SU-DHL-6 (cell line): ENCODE results near the gene ARID5A.

Experiments
- H2AFZ ChIP-seq: fragments of 200-600 bp; sonication (generic); 2 replicates; pipeline ENCODE4 v1.6.1; 2014; ENCODE audit warnings: low read depth, mild to moderate bottlenecking, moderate library complexity, mixed read lengths, antibody characterized with exemption, low read length; ENCODE audit not compliant: severe bottlenecking
- H3F3A ChIP-seq: fragments of 200-600 bp; shearing (Covaris generic); 2 replicates; pipeline ENCODE4 v1.6.0; 2016; ENCODE audit warnings: antibody characterized with exemption, mild to moderate bottlenecking; ENCODE audit not compliant: insufficient read depth
- H3K27ac ChIP-seq: fragments of 200-600 bp; sonication (generic); 2 replicates; pipeline ENCODE4 v1.5.1; 2016; ENCODE audit warnings: low read depth, mild to moderate bottlenecking, low read length, moderate library complexity, mixed read lengths
- H3K27me3 ChIP-seq: fragments of 200-600 bp; sonication (generic), shearing (Covaris generic); 2 replicates; pipeline ENCODE4 v1.6.0; 2014; ENCODE audit warnings: mild to moderate bottlenecking, low read length
- H3K36me3 ChIP-seq: fragments of 200-600 bp; sonication (generic); 2 replicates; pipeline ENCODE4 v1.6.1; 2014; ENCODE audit warnings: mild to moderate bottlenecking, low read length, mixed read lengths
- H3K4me2 ChIP-seq: fragments of 300-600, 200-600 bp; shearing (Covaris generic), sonication (generic); 2 replicates; pipeline ENCODE4 v1.6.0; 2014; ENCODE audit warnings: low read length, low read depth, mild to moderate bottlenecking; ENCODE audit not compliant: poor library complexity, severe bottlenecking
- H3K4me3 ChIP-seq: fragments of 200-600 bp; sonication (generic); 2 replicates; pipeline ENCODE4 v1.5.1; 2014; ENCODE audit warnings: antibody characterized with exemption, low read length, mild to moderate bottlenecking, mixed read lengths; ENCODE audit not compliant: insufficient read depth, poor library complexity, severe bottlenecking
- H3K79me2 ChIP-seq: fragments of 200-600 bp; sonication (generic); 2 replicates; pipeline ENCODE4 v1.6.1; 2014; ENCODE audit warnings: mild to moderate bottlenecking, low read length, moderate library complexity; ENCODE audit not compliant: insufficient read depth
- H3K9ac ChIP-seq: fragments of 200-600 bp; sonication (generic); 2 replicates; pipeline ENCODE4 v1.7.0; 2014; ENCODE audit warnings: mild to moderate bottlenecking, low read length
- H3K9me2 ChIP-seq: fragments of 200-600 bp; sonication (generic); replicated peaks from 2 replicates; pipeline ENCODE4 v1.6.1; 2014; ENCODE audit warnings: low read length; ENCODE audit not compliant: insufficient read depth
- H3K9me3 ChIP-seq: fragments of 200-600 bp; sonication (generic); 2 replicates; pipeline ENCODE4 v1.6.1; 2014; ENCODE audit warnings: low read length, mixed read lengths; ENCODE audit not compliant: insufficient read depth
- H4K20me1 ChIP-seq: fragments of 200-600 bp; sonication (generic); 2 replicates; pipeline ENCODE4 v1.6.1; 2014; ENCODE audit warnings: low read depth, mild to moderate bottlenecking, antibody characterized with exemption, low read length, moderate library complexity, mixed read lengths
- EZH2phosphoT487 ChIP-seq: fragments of 200-600 bp; sonication (generic), shearing (Covaris generic); conservative IDR thresholded peaks from 2 replicates; pipeline ENCODE4 v1.6.1; 2018; ENCODE audit warnings: mild to moderate bottlenecking, antibody characterized with exemption, low read length, moderate library complexity, mixed read lengths
- TF ChIP-seq, protein P1 (sequence below): fragments of 200-600 bp; sonication (generic); IDR thresholded peaks from one replicate; pipeline ENCODE4 v1.5.1; 2017; ENCODE audit warnings: antibody characterized with exemption, mild to moderate bottlenecking, low read length, moderate library complexity; ENCODE audit not compliant: insufficient read depth, poor library complexity, severe bottlenecking

Gene ARID5A

DNA sequence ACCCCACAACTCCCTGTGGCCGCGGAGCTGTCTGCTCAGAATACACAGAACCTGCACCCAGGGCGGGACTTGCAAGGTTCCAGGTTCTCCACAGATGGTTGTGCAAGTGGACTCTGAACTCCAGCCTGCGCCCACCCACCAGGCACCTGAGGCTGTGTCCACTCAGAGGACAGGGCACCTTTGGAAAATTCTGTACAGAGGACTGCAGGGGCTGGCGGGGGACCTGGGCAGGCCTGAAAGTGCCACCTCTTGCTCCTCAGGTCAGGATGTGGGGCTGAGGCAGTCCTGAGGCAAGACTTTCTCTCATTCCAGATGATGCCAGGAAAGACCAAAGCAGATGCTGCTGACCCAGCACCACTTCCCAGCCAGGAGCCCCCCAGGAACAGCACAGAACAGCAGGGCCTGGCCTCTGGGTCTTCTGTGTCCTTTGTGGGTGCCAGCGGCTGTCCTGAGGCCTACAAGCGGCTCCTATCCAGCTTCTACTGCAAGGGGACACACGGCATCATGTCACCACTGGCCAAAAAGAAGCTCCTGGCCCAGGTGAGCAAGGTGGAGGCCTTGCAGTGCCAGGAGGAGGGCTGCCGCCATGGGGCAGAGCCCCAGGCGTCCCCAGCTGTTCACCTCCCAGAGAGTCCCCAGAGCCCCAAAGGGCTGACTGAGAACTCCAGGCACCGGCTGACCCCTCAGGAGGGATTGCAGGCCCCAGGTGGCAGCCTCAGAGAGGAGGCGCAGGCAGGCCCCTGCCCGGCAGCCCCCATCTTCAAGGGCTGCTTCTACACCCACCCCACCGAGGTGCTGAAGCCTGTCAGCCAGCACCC, 14.4 kb downstream of the ARID5A start:
- no peak overlapping the region for H3K4me2 ChIP-seq
- no peak overlapping the region for H3K9ac ChIP-seq
- no peak overlapping the region for H3K4me3 ChIP-seq
- H4K20me1 ChIP-seq, result no peaks in the 10 kb centered on the region
- no peak overlapping the region for H2AFZ ChIP-seq
- H3F3A ChIP-seq, result no peaks in the 10 kb centered on the region
- no peaks in the 10 kb centered on the region for H3K79me2 ChIP-seq
- TF ChIP-seq, protein P1, sequence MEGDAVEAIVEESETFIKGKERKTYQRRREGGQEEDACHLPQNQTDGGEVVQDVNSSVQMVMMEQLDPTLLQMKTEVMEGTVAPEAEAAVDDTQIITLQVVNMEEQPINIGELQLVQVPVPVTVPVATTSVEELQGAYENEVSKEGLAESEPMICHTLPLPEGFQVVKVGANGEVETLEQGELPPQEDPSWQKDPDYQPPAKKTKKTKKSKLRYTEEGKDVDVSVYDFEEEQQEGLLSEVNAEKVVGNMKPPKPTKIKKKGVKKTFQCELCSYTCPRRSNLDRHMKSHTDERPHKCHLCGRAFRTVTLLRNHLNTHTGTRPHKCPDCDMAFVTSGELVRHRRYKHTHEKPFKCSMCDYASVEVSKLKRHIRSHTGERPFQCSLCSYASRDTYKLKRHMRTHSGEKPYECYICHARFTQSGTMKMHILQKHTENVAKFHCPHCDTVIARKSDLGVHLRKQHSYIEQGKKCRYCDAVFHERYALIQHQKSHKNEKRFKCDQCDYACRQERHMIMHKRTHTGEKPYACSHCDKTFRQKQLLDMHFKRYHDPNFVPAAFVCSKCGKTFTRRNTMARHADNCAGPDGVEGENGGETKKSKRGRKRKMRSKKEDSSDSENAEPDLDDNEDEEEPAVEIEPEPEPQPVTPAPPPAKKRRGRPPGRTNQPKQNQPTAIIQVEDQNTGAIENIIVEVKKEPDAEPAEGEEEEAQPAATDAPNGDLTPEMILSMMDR, result no peak
- TF ChIP-seq EZH2phosphoT487, result no peak
- H3K36me3 ChIP-seq, result no peaks in the 10 kb centered on the region
- no peaks in the 10 kb centered on the region for H3K9me3 ChIP-seq
- no peaks in the 10 kb centered on the region for H3K27me3 ChIP-seq
- H3K27ac ChIP-seq, result no peak overlapping the region
- H3K9me2 ChIP-seq, result no peaks in the 10 kb centered on the region

DNA sequence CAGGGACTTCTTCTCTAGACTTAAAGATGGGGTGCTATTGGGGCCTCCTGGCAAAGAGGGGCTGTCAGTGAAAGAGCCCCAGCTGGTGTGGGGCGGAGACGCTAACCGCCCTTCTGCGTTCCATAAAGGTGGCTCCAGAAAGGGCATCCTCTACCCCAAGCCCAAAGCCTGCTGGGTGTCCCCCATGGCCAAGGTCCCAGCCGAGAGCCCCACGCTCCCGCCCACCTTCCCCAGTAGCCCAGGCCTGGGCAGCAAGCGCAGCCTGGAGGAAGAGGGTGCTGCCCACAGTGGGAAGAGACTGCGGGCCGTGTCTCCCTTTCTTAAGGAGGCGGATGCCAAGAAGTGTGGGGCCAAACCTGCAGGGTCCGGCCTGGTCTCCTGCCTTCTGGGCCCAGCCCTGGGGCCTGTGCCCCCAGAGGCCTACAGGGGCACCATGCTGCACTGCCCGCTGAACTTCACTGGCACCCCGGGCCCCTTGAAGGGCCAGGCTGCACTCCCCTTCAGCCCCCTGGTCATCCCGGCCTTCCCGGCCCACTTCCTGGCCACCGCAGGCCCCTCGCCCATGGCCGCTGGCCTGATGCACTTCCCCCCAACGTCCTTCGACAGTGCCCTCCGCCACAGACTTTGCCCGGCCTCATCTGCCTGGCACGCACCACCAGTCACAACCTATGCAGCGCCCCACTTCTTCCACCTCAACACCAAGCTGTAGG, 15.2 kb downstream of the ARID5A start:
- H3F3A ChIP-seq, result no peaks in the 10 kb centered on the region
- no peaks in the 10 kb centered on the region for H3K27me3 ChIP-seq
- no peaks in the 10 kb centered on the region for H3K9me2 ChIP-seq
- no peaks in the 10 kb centered on the region for H3K9me3 ChIP-seq
- no peak overlapping the region for H3K27ac ChIP-seq
- TF ChIP-seq, protein P1, result no peak
- no peak for TF ChIP-seq EZH2phosphoT487
- no peaks in the 10 kb centered on the region for H3K79me2 ChIP-seq
- H3K4me2 ChIP-seq, result no peak overlapping the region
- no peak overlapping the region for H2AFZ ChIP-seq
- no peak overlapping the region for H3K4me3 ChIP-seq
- no peak overlapping the region for H3K9ac ChIP-seq
- H4K20me1 ChIP-seq, result no peaks in the 10 kb centered on the region
- no peaks in the 10 kb centered on the region for H3K36me3 ChIP-seq

DNA sequence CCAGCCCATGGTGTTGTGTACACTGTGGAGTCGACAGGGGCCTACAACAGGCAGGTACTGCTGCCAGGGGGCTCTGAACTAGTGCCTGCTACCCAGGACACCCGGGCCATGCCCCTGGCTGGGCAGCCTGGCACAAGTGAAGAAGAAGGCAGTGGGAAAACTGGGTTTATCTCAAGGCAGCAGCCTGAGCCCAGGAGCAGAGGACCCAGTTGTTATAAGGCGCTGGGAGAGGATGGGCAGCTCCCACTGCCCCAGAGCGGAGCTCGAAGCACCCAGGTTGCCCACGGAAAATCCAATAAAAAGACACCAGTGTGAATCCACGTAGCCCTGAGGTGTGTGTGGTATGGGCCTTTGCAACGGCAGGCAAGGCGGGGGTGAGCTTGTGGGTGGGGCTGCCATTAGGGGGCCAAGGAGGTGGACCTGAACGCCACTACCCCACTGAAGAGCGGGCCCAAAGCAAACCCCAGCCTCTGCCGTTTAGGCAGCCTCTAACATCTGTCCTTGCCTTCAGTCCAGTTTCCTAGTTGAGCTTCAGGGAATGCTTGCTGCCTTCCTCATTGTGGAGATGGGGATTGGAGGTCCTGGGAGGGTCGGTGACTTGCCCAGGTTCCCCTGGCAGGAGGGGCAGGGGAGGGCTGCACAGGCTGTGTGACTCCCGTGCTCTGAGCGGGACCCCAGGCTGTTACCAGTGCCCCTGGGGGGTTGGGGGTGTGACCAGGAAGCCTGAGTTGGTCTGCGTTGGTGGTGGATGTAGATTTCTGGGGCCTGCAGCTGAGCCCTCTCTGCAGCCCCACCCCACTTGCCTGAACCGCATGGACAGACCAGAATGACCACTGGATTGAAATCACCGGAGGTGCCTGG, 16.0 kb downstream of the ARID5A start:
- Histone ChIP-seq H2AFZ (no peak overlapping the region), H3K4me3 (no peak overlapping the region), H3K4me2 (no peak overlapping the region), H4K20me1 (no peaks in the 10 kb centered on the region), H3K9ac (no peak overlapping the region), H3K27ac (no peak overlapping the region), H3K79me2 (no peaks in the 10 kb centered on the region), H3K9me2 (no peaks in the 10 kb centered on the region), H3K36me3 (no peaks in the 10 kb centered on the region), H3F3A (no peaks in the 10 kb centered on the region), H3K27me3 (no peaks in the 10 kb centered on the region), H3K9me3 (no peaks in the 10 kb centered on the region)
- TF ChIP-seq, protein P1, result no peak
- TF ChIP-seq EZH2phosphoT487, result no peak
